ENCODE data around the gene SLC30A1. TPM values are rescaled to one million over a fixed set of nuclear protein-coding genes. Genes with fewer than 3 reads are reported as not detected.
A peak's percentile ranks its signal among the peaks of the same experiment; 100 is the strongest.
"Not testable (repeated sequence)": the region's sequence is repeated elsewhere in the genome, so short reads cannot be mapped to it uniquely, and the experiment has no call there.

SLC30A1 gene
- total RNA-seq, 1 experiment from 2014 or later: 11.3 TPM

DNA sequence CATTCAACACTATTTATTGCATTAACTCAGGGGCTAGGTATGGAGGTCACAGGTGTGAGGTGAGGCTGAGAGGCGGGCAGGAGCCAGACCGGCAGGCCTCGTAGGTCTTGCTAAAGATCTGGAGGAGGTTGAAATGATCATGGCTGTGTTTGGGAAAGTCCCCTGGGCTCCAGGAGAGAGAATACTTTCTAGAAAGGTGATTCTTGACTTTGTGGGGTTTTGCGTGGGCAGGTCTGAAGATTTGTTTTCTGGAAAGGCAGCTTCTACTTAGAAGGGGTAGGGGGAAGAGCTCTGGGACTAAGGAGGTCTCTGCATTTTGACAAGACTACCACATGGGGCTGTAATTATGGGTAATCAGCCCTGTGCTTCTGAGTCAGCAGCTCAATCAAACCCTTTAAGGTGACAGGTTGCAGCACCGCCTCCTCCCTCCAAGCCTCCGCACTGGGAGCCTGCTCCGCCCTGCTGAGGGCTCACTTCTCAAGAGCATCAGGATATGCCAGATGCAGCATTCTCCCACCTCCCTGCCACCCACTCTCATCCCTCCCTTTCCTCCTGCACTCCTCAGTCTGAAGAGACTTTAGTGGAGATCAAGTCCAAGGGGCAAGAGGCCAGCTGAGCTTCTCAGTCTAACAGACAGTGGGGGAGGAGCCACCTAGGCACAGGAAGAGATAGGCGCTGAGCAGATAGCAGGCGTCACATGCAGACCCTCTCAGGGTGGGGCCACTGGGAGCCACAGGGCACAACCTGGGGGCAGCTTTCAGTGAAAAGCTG, 30.5 kb downstream of the SLC30A1 start:
- no peak for DNase-seq (ENCODE audit: low read depth)

DNA sequence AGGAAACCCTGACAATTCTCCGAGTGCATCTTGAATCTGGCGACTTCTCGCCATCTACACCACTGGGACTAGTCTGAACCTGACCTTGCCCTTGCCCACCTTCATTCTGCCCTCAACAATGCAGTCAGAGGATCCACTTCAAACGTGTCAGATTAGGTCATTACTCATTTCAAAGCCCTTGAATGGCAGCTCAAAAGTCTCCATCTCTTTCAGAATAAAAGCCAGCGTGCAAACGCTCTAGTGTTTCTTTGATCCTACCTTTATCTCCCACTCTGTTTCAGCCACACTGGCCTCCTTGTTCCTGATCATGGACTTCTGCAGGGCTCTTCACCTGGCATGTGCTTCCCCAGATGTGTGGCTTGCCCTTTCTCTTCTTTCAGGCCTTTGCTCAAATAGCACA, 31.3 kb downstream of the SLC30A1 start:
- no peak for DNase-seq (ENCODE audit: low read depth)

DNA sequence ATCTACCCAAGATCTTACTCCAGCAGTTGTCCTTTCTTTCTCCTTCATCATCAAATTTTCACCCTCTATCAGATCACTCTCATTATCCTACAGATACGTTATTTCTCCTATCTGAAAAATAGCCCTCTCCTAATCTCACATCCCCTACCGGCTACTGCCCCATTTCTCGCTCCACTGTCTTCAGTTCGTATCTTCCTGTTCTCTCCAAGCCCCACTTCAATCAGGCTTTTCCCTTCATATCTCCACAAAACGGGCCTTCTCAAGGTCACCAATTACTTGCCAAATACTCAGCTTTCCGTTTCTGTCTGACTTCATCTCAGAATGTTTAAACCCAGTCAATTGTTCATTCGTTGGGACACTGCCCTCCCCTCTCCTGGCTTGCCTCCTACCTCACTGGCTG, 32.4 kb downstream of the SLC30A1 start:
- DNase-seq (ENCODE audit: low read depth): no peak

DNA sequence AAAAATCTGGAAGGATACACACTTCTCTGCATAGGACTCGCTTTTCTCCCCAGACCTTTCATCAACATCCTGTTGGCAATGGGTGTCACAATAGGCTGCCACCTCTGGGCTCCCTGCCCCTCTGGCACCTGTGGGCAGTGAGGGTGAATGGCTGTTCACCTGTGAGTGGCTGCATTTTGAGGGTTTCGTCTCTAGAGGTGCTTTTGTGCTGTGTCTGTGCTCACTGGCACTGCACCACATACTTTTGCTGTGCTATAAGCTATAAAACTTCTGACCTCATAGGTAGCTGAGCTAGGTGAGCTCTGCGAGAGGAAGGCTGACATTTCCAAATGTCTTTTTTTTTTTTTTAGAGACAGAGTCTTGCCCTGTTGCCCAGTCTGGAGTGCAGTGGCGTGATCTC, 35.9 kb downstream of the SLC30A1 start:
- no peak for DNase-seq (ENCODE audit: low read depth)

- no peak for DNase-seq (ENCODE audit: low read depth)
Observed at GRCh38 chr1:211541720-211542477, 37.1 kb downstream of the SLC30A1 start.

DNA sequence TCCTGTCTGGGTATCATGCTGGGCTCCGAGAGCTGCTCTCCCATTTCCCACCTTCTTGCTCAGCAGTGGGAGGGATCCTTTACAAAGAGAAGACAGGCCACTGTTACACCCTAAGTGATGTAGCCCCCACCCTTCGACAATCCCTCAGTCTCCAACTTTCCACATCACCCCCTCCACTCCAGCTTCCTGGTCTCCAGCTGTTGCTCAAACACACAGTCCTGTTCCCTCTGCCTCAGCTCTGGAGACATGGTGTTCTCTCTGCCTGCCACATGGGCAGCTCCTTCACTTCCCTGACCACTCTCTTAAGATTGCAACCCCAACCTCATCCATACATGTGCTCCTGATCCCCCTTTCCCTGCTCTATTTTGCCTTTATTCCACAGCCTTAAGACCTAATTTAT, 37.7 kb downstream of the SLC30A1 start:
- no peak for DNase-seq (ENCODE audit: low read depth)

DNA sequence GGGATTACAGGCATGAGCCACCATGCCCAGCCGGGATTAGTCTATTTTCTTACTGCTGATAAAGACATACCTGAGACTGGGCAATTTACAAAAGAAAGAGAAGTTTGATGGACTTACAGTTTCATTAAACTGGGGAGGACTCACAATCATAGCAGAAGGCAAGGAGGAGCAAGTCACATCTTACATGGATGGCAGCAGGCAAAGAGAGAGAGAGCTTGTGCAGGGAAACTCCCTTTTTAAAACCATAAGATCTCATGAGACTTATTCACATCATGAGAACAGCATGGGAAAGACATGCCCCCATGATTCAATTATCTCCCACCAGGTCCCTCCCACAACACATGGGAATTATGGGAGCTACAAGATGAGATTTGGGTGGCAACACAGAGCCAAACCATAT, 38.1 kb downstream of the SLC30A1 start:
- not testable (repeated sequence) for DNase-seq (ENCODE audit: low read depth)

DNA sequence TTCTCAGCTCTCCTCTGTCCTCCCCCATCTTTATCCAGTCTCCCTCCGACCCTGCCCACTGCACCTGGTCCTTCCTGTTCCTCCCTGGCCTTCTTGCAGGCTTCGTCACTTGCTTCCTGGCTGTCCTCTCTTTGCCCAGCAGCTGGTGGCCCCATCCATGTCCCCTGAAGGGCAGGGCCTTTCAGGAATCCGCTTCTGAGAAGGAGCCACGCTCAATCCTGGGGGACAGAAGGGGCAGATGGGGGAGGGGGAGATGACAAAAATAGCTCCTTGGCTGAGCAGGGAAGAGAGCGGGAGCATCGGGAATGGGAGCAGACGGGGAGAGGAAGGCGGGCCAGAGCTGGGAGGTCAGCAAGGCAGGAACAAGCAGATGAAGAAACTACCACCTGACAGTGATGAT, 40.7 kb downstream of the SLC30A1 start:
- no peak for DNase-seq (ENCODE audit: low read depth)

- DNase-seq (ENCODE audit: low read depth): peak; percentile 44
Observed at GRCh38 chr1:211537253-211537652, 41.7 kb downstream of the SLC30A1 start.

DNA sequence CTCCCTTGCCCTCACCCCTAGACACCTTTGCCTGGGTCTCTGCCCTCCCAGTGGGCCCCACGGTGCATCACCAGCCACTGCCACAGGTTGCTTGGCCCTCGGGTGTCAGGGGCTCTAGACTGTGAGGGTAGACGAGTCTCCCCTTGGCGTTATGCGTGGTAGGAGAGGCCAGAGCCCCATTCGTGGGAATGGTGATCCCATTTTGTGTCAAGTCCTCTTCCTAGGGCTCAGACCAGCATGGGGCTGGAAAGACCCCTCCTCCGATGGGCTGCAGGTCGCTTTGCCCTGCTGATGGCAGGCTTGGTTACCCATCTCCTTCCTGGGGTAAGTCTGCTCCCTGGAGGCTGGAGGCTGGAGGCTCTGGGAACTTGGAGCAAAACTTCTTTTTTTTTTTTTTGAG, 42.4 kb downstream of the SLC30A1 start:
- DNase-seq (ENCODE audit: low read depth): no peak

- no peak for DNase-seq (ENCODE audit: low read depth)
Observed at GRCh38 chr1:211535346-211535745, 43.6 kb downstream of the SLC30A1 start.

DNA sequence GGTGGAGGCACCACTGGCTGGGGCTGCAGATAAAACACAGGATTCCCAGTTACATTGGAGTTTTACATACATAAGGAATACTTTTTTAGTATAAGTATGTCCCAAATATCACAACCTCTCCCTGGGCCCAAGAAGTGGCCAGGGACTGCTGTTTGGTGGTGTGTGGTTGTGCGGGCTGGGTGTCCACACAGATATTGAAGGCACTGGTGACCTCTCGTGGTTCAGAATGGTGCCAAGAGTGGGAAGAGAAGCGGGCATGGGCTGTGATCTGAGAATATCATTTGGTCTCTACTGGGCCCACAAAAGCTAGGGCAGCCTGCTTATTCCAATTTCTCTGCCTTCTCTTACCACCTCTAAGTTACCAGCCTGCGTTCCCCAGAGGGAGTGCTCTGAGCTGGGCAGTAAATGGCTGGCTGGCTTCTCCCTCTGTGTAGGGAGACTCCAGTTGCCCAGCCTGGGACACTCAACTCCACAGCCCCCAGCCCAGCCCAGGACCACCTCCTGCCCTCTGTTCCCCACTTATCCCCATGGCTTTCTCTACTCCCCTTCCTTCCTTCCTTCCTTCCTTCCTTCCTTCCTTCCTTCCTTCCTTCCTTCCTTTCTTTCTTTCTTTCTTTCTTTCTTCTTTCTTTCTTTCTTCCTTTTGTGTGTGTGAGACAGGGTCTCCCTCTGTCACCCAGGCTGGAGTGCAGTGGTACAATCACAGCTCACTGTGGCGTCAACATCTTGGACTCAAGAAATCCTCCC, 44.2 kb downstream of the SLC30A1 start:
- DNase-seq (ENCODE audit: low read depth): no peak

DNA sequence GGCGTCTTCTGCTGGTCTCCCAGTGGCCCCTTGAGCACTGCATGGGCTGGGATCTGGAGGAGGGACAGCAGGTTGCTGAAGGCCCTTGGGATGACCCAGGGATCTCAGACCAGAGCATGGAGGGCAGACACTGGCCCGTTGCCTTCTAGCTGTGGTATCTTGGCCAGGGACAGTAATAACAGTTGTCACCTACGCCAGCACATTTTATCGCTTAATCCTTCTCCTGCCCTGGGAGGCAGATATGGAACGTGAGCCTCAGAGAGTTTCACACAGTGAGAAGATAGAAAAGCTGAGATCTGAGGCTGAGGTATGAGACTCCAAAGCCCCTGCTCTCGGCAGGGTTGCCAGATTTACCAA, 46.9 kb downstream of the SLC30A1 start:
- DNase-seq (ENCODE audit: low read depth): no peak

DNA sequence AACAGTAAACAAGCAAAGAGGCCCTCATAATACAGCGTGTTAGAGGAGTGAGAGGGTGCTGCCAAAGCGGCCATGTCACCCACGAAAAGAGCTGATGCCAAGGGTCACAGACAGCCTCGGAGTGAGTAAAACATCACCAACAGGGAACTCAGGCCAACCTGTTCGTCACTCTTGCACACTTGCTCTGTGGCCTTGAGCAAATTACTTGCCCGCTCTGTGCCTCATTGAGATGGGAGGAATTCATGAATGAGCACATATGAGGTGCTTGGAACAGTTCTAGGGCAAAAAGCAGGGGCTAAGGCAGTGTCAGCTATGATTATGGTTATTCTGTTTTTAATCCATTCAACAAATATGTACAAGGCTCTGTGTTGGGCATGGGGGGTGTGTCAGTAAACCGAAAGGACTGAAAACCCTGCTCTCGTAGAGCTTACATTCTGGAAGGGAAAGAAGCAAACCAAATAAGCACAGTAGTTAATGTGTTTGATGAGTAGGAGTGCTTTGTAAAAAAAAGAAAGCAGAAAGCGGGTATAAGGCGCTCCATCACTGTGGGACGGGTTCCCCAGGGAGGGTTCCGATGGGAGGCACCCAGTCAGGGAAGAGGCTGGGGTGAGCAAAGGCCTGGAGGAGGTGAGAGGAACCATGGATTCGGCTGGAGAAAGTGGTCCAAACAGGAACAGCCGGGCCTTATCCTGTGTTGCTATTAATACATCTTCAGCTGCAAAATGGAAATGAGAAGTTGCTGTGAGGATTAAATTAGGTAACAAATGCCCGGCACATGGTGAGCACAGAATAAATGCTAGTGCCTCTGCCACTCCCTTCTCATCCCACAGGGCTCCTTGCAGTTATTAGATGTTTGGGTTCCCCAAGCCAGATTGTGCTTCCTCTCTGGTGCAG, 47.5 kb downstream of the SLC30A1 start:
- DNase-seq (ENCODE audit: low read depth): no peak

DNA sequence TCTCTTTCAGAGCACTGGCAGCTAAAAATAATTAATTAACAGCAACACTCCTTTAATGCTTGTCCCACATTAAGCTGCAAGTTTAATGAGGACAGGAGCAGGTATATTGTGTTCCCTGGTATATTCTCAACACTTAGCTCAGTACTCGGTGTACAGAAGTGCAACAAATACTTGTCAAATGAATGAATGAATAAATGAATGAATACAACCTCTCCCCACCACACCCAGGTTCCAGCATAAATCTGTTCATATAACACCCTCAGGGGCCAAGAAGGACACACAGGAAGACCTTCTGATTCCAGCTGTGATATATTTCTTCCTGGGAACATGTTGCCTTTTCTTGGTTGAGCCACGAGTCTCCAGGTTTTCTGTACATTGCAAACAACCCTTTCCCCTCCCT, 48.9 kb downstream of the SLC30A1 start:
- DNase-seq (ENCODE audit: low read depth): no peak

DNA sequence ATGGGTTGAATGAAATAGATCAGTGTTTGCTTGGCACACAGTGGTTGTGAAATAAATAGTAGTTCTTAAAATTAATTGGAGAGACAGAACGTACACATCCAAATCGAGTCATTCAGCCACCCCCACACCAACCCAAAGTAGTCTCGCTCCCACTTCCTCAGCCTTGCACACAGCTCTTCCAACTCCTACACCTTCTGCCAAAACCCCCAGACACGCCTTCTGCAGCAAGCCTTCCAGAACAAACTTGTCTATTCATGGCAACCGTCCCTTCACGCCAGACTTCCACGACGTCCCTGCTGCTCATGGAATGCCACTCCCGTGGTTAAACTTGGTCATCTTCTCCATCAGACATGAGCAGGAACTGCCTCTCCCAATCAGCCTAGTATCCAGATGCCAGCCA, 49.5 kb downstream of the SLC30A1 start:
- DNase-seq (ENCODE audit: low read depth): no peak

DNA sequence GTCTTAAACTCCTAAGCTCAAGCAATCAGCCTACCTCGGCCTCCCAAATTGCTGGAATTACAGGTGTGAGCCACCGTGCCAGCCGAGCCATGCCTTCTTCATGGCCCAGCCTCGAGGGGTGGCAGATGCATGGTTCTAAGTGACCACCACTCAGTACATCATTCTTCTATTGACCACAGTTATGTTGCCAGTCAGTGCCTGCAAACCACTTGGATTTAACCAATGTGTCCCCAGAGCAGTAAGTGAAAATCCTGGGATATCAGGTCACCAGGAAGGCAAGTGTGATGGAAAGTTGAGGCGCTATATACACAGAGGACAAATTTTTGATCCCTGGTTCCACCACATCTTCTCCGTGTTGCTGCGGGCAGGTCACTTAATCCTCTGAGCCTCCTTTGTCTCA, 50.0 kb downstream of the SLC30A1 start:
- DNase-seq (ENCODE audit: low read depth): no peak

- no peak for DNase-seq (ENCODE audit: low read depth)
Observed at GRCh38 chr1:211527888-211528287, 51.1 kb downstream of the SLC30A1 start.

GRCh38 chr1:211527006-211527405, 52.0 kb downstream of the SLC30A1 start:
- DNase-seq (ENCODE audit: low read depth): no peak

GRCh38 chr1:211526101-211526500, 52.9 kb downstream of the SLC30A1 start:
- DNase-seq (ENCODE audit: low read depth): no peak

DNA sequence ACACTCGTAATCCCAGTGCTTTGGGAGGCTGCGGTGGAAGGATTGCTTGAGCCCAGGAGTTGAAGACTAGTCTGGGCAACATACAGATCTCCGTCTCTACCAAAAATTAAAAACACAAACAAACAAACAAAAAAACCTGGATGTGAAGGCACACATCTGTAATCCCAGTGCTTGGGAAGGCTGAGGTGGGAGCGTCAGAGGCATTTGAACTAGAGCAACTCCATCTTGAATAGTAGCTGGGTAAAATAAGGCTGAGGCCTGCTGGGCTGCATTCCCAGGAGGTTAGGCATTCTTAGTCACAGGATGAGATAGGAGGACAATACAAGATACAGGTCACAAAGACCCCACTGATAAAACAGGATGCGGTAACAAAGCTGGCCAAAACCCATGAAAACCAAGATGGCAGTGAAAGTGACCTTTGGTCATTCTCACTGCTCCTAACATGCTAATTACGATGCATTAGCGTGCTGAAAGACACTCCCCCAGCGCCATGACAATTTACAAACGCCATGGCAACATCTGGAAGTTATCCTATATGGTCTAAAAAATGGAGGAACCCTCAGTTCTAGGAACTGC, 53.8 kb downstream of the SLC30A1 start:
- DNase-seq (ENCODE audit: low read depth): no peak
